Stimulated activated CD4-positive, alpha-beta T cell treated with anti-CD3 and anti-CD28 coated beads, Interleukin-4, amount 100 ng/mL, for 24 hours (primary cell): ENCODE data around the gene ANKRD18B.
"Not testable (repeated sequence)": the region's sequence is repeated elsewhere in the genome, so short reads cannot be mapped to it uniquely, and the experiment has no call there.

Experiments
- DNase-seq: peaks from one replicate; pipeline ENCODE4 v3.0.0-alpha.2; 2020

ANKRD18B gene

DNA sequence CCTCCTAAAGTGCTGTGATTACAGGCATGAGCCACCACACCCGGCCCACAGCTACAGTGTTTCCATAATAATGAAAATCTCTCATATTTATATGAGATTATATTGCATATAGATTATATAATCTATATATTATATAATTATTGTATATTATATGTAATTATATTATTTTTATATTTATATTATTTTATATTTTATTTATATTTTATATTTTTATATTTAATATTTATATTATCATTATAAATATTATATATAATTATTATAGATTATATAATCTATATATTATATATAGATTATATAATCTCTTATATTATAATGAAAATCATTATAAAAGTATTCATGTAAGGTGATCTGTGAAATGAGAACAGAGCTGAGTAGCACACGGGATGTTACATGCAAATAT is 11.5 kb downstream of the ANKRD18B start:
- no peak for DNase-seq

DNA sequence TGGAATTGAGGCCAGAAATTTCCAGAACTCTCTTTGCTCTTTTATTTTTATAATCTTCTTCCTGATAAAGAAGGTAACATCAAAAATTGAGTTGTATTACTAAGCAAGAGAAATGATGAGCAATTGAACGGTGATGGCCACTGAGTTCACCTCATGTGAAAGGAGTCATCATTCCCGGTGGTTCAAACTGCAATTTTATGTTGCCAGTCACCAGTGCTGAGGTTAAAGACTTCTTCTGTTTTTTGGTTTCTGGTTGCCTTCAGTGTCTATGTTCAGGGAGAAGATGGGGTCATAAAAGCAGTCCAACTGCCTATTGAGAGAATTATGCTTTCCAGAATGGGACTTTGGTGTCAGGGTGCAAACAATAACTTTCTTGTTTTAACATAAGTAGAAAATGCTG is 19.4 kb downstream of the ANKRD18B start:
- not testable (repeated sequence) for DNase-seq

DNA sequence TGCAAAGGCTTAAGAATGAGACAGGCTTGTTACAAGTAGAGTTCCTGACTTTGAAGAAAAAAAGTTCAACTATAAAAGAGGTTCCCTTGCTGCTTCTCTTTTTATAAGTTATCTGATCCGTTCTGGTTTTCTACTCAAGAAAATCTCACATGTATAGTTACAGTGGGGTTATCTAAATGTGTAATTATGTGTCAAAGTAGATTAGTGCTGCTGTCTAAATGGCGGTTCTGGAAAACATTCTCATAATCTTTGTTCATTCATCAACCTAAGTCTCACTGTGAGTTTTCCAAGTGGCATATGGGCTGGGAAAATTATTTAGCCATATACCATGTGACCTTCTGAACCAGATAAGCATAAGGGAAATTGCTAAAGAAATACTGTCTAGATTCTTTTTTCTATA is 21.7 kb downstream of the ANKRD18B start:
- not testable (repeated sequence) for DNase-seq

DNA sequence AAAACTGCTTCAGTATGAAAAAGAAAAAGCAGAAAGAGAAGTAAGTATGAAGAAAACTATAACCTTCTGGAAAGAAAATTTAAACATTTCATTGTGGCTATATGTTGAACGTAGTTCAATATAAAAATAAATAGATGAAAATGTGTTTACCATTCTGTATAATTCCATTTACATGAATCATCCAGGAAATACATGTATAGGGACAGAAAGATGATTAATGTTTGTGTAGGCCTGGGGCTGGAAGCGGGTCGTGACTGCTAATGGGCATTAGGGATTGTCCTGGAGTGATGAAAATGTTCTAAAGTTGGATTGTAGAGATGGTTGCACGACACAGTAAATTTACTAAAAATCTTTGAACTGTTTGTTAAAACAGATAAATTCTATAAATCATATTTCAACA is 24.8 kb downstream of the ANKRD18B start:
- not testable (repeated sequence) for DNase-seq

DNA sequence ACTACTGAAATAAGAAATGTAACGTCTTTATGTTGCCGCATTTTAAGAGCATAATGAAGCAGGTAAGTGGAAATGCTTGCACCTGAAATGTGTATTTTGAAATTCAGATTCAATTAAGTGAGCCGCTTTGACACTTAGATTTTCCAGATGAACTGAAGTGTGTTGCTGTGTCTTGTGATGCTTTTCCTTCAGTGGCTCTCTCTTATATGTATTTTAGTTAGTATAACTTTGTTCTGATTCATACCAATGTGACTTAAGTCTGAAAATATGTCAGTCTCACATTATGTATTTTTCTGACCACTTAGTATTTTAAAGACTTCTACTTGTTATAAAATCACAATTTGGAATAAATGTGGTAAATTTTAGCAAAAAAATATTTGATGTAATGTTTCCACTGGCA is 25.4 kb downstream of the ANKRD18B start:
- DNase-seq = not testable (repeated sequence)

DNA sequence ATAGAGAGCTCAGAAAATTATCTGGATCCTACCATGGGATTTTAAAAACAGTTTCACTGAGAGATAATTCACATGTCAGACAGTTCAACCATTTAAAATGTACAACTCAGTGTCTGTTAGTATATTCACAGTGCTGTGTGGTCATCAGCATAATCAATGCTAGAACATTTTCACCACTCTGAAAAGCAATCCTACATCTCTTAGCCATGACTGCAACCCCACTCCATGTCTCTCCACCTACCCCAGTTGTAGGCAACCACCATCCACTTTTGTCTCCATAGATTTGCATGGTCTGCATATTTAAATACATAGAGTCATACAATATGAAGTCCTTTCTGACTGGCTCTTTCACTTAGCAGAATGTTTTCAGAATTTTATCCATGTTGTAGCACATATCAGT is 27.1 kb downstream of the ANKRD18B start:
- not testable (repeated sequence) for DNase-seq

DNA sequence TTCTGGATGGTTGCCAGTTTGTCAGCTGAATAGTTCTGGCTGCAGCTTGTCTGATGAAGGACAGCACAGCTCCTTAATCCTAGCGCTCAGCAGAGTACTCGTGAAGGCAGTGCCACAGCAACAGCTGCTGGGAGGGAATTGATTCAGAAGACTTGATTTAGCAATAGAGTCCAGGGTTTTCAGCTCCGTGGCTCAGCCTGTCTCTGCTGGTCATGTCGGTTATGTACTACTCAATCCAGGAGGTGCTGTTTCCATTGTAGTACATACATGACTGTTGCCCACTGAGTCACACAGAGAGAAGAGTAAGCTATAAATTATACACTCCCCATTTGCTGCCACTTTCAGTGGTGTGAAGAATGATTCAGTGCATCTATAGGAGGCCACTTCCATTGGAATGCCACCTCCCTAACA is 28.3 kb downstream of the ANKRD18B start:
- DNase-seq = not testable (repeated sequence)

DNA sequence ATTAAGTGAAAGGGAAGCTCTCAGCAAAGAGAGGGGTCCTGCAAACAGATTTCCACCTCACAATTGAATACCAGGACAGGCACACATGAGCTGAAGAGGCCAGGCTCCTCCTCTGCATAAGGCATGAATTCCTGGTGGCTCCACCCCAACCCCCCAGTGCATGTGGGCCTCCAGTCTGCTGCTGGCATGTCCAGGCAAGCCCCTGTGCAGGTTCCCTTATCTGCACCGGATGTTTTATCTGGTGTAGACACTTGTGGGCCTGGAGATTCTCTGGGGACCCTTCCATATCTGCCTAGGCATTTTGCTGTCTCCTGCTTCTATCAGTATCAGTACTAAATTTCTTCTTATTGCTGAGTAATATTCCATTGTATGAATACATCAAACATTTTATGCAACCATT is 36.2 kb downstream of the ANKRD18B start:
- not testable (repeated sequence) for DNase-seq

DNA sequence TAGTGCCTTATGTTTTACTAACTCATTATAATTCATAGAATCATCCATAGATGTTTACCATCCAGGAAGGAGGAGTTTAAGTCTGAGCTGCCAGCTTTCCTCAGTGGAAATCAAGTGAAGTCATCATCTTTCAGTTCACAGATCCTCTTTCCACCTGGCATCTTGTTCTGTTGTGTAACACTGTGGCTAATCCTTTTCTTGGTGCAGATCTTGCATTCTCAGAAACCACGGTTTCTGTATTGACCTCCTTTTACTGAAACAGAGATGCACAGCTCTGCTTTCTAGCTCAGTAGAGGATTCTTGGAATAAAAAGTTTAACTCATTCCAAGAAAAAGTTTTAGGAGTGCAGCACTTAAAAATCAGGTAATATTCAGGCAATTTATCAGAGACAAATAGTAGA is 38.1 kb downstream of the ANKRD18B start:
- DNase-seq = not testable (repeated sequence)

DNA sequence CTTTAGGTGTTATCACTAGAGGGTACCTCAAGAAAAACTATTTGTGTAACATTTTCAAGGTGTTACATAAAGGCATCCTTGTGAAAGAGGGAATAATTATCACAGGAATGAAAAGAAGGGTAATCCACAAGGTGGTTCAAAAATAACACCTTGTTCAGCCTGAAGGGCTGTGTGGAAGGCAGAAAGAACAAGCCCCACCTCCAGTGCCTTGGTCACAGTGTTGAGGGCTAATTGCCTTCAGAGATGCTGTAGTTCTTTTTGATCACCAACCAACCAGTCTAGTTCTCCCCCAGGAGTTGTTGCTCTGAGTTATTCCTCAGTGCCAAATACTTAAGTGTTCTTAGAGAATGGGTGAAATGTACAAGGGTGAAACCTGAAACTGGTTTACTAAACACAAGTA is 43.7 kb downstream of the ANKRD18B start:
- DNase-seq = not testable (repeated sequence)

DNA sequence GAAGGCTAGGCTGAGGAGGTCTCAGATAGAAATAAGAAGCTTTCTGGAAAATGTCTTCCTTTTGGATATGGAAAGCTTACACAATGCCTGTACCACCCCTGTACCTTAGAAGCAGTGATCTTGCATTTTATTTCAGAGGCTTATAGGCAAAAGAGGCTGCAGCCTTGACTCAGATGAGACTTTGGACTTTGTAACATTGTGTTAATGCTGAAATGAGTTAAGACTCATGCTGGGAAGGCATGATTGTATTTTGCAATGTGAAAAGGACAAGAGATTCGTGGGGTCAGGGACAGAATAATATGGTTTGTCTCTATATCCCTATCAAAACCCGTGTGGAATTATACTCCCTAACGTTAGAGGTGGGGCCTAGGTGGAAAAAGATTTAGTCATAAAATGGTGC is 53.7 kb downstream of the ANKRD18B start:
- DNase-seq = not testable (repeated sequence)

DNA sequence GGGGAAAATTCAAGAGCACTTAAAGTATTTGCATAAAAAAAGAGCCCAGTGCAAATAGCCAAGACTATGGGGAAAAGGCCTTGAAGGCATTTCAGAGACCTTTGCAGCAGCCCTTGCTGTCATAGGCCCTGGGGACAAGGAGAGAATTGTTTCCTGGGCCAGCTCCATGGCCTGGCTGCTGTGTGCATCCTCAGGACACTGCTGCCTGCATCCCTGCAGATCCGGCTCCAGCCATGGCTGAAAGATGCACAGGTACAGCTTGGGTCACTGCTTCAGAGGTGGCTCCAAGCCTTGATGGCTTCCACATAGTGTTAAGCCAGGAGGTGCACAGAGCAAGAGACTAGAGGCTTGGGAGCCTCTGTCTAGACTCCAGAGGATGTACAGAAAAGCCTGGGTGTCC is 55.9 kb downstream of the ANKRD18B start:
- DNase-seq = not testable (repeated sequence)

DNA sequence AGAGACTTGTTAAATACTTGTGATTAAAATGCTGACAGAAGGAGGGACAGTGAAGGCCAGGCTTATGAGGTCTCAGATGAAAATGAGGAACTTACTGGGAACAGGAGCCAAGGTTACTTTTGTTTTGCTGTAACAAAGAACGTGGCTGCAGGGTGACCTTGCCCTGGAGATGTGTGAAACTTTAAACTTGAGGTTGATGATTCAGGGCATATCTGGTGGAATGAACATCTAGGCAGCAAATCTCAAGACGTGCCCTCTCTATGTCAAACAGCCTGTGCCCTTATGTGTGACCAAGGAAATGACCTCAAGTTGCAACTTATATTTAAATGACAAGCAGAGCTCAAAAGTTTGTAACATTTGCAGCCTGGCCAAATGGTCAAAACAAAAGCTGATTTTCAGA is 58.6 kb downstream of the ANKRD18B start:
- DNase-seq = not testable (repeated sequence)

DNA sequence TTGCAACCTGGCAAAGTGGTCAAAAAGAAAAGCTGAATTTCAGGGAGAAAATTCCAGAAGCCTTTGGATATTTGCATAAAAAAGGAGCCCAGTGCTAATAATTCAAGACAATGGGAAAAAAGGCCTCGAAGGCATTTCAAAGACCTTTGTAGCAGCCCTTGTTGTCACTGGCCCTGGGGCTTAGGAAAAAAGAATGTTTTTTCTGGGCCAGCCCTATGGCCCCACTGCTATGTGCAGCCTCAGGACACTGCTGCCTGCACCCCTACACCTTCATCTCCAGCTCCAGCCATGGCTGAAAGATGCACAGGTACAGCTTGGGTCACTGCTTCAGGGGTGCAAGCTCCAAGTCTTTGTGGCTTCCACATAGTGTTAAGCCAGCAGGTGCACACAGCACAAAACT is 62.1 kb downstream of the ANKRD18B start:
- not testable (repeated sequence) for DNase-seq

DNA sequence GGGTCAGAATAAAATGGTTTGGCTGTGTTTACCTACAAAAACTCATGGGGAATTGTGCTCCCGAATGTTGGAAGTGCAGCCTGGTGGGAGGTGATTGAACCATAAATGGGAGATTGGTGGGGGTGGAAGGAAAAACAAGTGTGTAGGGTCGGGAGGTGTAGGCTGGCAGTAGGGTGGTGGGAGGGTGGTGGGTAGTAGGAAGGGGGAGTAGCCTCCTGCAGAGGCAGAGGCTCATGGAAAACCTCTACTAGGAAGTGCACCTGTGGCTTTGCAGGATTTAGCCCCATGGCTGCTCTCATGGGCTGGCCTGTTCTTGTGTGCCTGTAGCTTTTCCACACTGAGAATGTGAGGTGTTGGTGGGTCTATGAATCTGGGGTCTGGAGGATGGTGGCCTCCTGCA is 63.7 kb downstream of the ANKRD18B start:
- not testable (repeated sequence) for DNase-seq

DNA sequence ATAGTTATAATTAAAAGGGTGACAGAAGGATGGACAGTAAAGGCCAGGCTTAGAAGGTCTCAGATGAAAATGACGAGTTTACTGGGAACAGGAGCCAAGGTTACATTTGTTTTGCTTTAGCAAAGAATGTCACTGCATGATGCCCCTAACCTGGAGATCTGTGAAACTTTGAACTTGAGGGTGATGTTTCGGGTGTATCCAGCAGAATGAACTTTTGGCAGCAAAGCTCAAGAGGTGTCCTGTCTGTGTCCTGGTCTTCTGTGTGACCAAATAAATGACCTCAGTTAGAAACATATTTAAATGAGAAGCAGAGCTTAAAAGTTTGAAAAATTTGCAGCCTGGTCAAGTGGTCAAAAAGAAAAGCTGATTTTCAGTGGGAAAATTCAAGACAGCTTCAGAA is 64.8 kb downstream of the ANKRD18B start:
- not testable (repeated sequence) for DNase-seq

DNA sequence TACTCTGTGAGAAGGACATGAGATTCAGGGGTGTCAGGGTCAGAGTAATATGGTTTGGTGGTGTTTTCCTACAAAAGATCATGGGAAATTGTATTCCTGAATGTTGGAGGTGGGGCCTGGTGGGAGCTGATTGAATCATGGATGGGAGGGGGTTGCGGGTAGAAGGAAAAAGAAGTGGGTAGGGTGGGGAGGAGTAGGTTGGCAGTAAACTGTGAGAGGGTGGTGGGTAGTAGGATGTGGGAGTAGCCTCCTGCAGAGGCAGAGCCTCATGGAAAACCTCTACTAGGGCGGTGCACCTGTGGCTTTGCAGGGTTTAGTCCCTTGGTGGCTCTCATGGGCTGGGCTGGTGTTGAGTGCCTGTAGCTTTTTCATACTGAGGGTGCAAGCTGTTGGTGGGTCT is 66.8 kb downstream of the ANKRD18B start:
- not testable (repeated sequence) for DNase-seq

DNA sequence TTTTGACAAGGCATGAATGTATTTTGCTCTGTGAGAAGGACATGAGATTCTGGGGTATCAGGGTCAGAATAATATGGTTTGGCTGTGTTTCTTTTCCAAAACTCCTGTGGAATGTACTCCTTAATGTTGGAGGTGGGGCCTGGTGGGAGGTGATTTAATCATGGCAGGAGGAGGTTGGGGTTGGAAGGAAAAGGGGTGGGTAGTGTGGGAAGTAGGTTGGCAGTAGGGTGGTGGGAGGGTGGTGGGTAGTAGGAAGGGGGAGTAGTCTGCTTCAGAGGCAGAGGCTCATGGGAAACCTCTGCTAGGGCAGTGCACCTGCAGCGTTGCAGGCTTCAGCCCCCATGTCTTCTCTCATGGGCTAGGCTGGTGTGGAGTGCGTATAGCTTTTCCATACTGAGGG is 72.9 kb downstream of the ANKRD18B start:
- DNase-seq = not testable (repeated sequence)

DNA sequence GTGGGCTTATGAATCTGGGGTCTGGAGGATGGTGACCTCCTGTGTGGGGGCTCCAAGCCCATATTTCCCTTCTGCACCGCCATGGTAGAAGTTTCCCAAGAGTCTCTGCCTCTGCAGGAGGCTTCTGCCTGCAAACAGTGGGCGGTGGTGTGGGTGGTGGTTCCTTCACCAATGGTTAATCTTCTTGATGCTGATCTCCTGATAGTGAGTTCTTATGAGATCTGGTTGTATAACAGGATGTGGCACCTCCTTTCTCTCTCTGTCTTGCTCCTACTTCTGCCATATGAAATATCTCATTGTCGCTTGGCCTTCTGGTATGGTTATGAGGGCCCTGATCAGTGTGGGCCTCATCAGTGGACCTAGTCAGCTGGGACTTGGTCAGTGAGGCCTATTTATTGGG is 73.3 kb downstream of the ANKRD18B start:
- not testable (repeated sequence) for DNase-seq

DNA sequence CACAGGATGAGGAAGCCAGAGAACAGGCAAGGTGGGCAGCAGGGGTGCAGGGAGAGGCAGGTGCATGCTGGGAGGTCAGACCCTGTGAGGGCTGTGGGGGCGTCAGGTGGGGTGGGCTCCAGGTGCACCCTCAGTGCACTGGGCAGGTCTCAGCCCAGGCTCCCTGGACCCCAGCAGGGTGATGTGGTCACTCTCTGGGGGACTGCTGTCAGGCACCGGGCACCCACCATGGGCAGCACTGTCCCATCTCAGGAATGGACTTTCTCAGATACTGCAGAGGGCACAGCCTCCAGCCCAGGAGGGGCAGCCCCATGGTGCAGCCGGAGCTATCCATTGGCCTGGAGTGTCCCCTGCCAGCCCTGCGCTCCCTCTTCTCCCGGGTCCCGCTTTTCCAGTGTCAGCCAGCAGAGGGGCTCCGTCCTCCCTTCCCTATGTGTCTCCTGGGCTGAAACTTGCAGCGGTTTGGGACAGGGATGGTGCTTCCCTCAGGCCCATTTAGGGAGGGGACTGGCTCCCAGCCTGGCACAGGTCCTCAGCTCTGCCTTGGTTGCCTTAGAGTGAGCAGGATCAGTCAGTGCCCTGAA is 74.8 kb downstream of the ANKRD18B start:
- DNase-seq = not testable (repeated sequence)

DNA sequence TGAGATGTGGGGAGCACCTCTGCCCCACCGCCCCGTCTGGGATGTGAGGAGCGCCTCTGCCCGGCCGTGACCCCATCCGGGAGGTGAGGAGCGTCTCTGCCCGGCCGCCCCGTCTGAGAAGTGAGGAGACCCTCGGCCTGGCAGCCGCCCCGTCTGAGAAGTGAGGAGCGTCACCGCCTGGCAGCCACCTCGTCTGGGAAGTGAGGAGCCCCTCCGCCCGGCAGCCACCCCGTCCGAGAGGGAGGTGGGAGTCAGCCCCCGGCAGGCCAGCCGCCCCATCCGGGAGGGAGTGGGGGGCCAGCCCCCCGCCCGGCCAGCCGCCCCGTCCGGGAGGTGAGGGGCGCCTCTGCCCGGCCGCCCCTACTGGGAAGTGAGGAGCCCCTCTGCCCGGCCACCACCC is 76.9 kb downstream of the ANKRD18B start:
- not testable (repeated sequence) for DNase-seq

DNA sequence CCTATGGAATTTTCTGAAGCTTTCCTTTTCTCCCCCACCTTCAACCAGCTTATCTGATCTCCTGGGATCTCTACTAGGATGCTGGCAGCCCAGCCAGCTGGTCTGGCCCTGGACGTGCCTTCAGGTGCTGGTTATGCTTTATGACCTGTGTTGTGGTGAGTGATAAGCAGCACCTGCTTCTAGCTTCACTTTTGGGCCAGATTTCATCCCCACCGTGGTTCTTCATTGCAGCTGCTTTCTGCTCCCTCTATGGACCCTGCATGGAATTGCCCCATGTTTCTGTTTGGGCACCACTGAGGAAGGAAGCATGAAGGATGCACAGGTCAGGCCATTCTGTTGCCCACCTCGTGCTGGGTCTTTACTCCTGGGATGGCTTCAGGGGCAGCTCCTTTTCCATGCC is 80.2 kb downstream of the ANKRD18B start:
- DNase-seq = not testable (repeated sequence)

DNA sequence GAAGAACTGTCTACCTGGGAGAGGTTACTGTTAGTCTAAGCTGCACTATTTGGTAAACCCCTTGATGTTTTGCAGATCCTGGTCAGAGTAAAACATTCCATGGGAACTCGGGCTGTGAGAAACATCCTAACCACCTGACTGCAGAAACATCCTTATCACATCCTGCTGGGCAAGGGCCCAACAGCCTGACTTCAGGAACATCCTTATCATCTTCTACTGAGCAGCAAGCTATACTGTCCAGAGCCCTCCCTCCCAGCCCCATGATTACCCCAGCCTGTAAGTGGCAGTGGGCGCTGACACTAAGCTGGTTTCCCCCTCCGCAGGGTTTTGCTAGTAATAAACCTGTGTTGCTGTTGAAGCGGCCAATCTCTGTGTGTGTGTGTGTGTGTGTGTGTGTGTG is 80.9 kb downstream of the ANKRD18B start:
- DNase-seq = not testable (repeated sequence)

DNA sequence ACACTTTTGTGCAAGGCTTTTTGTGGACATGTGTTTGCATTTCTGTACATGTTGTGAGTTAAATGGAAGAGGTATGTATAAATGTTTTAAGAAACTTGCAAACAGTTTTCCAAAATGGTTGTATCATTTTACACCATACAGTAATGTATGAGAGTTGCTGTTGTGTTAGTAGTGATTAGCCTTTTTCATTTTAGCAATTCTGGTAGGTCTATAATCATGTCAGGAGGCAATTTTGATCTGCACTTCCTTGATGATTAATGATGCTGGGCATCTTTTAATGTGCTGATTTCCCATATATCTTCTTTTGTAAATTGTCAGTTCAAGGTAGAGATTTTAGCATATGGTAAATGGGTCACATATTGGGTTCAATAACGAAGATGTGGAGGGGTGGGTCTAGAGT is 87.3 kb downstream of the ANKRD18B start:
- DNase-seq = no peak

DNA sequence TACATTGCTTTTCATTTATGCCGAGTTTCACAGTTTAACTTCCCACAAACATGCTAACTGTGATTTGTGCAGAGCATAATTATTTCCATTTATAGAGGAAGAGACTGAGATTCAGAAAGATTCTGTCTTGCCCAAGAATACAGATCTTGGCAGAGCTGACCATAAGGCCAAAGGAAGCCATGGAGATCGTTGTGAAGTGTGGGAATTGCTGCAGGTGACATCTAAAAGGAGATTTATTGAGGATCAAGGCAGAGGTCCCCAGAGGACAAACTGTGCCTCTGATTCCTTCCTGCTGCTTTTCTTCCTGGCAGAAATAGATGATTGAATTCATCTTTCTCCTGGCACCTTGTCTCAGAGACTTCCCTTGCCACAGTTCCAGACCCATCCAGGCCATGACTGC is 88.4 kb downstream of the ANKRD18B start:
- not testable (repeated sequence) for DNase-seq
